Glutamatergic neuron (in vitro differentiated cells): ENCODE data around the gene CYBRD1. TPM values are rescaled to one million over a fixed set of nuclear protein-coding genes. Genes with fewer than 3 reads are reported as not detected.
A peak's percentile ranks its signal among the peaks of the same experiment; 100 is the strongest.

ENCODE experiments used
- DNase-seq: peaks from one replicate; pipeline ENCODE4 v3.0.0; 2022
- H3K27ac Mint-ChIP-seq: one replicate; pipeline ENCODE4 v1.8.0; 2020; ENCODE audit warnings: mild to moderate bottlenecking, mixed read lengths, inconsistent platforms; ENCODE audit not compliant: unreplicated experiment
- H3K27me3 Mint-ChIP-seq: one replicate; pipeline ENCODE4 v1.8.0; 2020; ENCODE audit warnings: mild to moderate bottlenecking, moderate library complexity, mixed read lengths, inconsistent platforms; ENCODE audit not compliant: unreplicated experiment
- H3K36me3 Mint-ChIP-seq: one replicate; pipeline ENCODE4 v1.8.0; 2020; ENCODE audit warnings: mild to moderate bottlenecking, mixed read lengths, inconsistent platforms; ENCODE audit not compliant: unreplicated experiment
- H3K4me1 Mint-ChIP-seq: one replicate; pipeline ENCODE4 v1.8.0; 2020; ENCODE audit warnings: mild to moderate bottlenecking, low read depth, mixed read lengths, inconsistent platforms; ENCODE audit not compliant: unreplicated experiment
- H3K4me3 Mint-ChIP-seq: one replicate; pipeline ENCODE4 v1.8.0; 2020; ENCODE audit warnings: mild to moderate bottlenecking, mixed read lengths, inconsistent platforms; ENCODE audit not compliant: unreplicated experiment
- H3K9me3 Mint-ChIP-seq: one replicate; pipeline ENCODE4 v1.8.0; 2020; ENCODE audit warnings: mild to moderate bottlenecking, moderate library complexity, mixed read lengths, inconsistent platforms; ENCODE audit not compliant: unreplicated experiment
- CTCF ChIP-seq: fragments of 200-600 bp; sonication (generic); IDR thresholded peaks from one replicate; pipeline ENCODE4 v1.5.0; 2021; ENCODE audit not compliant: partially characterized antibody, unreplicated experiment
- long read RNA-seq: library from polyadenylated mRNA; unstranded; transcript quantifications from one replicate; pipeline ENCODE4 v2.0.0, GENCODE V29; 2020; ENCODE audit not compliant: unreplicated experiment
- total RNA-seq: library from RNA; stranded (reverse); fragmentation: NEBNext Ultra II Directional; extraction: Animal tissue kit (Norgen Biotek cat#: 25700); gene quantifications from one replicate; pipeline ENCODE4 v1.2.1, GENCODE V29; 2021; ENCODE audit not compliant: unreplicated experiment

The CYBRD1 gene
- total RNA-seq = 0.54 TPM
- long read RNA-seq = 0 reads

- DNase-seq = peak; percentile 30
- no peak within 1 kb of the TSS for H3K27ac Mint-ChIP-seq
- H3K4me1 Mint-ChIP-seq = no peaks in the 10 kb centered on the region
- no peak for TF ChIP-seq CTCF
- H3K4me3 Mint-ChIP-seq = peak within 1 kb of the TSS; percentile 90
- peaks cover 11% of the 10 kb centered on the region for H3K27me3 Mint-ChIP-seq
- peaks cover 4% of the 10 kb centered on the region for H3K9me3 Mint-ChIP-seq
- no peaks in the 10 kb centered on the region for H3K36me3 Mint-ChIP-seq
Observed at GRCh38 chr2:171522052-171522787, at the start of gene CYBRD1. Gene CYBRD1 (plus strand): TSS chr2:171522474. CDS start chr2:171522546, 72 bp downstream.

GRCh38 chr2:171475979-171476378 is 46.3 kb upstream of the CYBRD1 start:
- Mint-ChIP-seq H3K27ac (no peak overlapping the region), H3K27me3 (no peaks in the 10 kb centered on the region), H3K4me1 (no peaks in the 10 kb centered on the region), H3K4me3 (no peak overlapping the region), H3K9me3 (no peaks in the 10 kb centered on the region), H3K36me3 (no peaks in the 10 kb centered on the region)
- no peak for TF ChIP-seq CTCF
- no peak for DNase-seq

GRCh38 chr2:171478345-171478744 is 43.9 kb upstream of the CYBRD1 start:
- Mint-ChIP-seq H3K36me3 (no peaks in the 10 kb centered on the region), H3K9me3 (no peaks in the 10 kb centered on the region), H3K4me1 (no peaks in the 10 kb centered on the region), H3K27ac (no peak overlapping the region), H3K4me3 (no peak overlapping the region), H3K27me3 (no peaks in the 10 kb centered on the region)
- no peak for TF ChIP-seq CTCF
- no peak for DNase-seq

DNA sequence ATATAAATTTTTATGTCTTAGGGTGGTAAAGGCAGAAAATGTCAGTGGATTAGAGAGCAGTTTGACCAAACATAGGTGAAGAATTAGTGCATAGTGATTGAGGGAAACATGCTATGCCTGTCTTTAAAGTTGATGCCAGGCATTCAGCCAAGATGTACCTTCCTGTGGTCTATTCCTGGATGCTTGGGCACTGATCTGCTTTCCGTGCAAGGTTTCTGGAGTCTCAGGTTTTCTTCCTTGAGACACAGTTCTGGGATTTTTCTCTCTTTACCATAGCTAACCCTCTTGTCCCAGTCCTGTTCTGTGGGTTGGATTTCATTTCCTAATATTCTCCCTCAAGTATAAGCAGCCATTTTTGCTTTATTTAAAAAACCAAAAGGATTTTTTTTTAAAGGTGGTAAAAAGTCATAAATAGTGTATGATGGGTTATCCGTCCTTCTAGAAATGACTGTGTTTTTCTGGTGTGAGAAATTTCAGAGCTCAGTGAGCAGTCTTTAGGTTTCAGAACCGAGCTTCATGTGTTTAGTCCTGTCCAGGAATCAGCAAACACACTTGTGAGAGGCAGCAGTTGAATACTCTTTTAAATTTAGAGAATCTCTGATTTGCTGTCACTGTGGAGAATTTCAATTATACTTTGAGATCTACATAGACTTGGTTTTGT is 43.0 kb upstream of the CYBRD1 start:
- no peak for TF ChIP-seq CTCF
- Mint-ChIP-seq H3K9me3 (no peaks in the 10 kb centered on the region), H3K36me3 (no peaks in the 10 kb centered on the region), H3K27me3 (no peaks in the 10 kb centered on the region), H3K27ac (no peak overlapping the region), H3K4me1 (no peaks in the 10 kb centered on the region), H3K4me3 (no peak overlapping the region)
- DNase-seq = no peak

DNA sequence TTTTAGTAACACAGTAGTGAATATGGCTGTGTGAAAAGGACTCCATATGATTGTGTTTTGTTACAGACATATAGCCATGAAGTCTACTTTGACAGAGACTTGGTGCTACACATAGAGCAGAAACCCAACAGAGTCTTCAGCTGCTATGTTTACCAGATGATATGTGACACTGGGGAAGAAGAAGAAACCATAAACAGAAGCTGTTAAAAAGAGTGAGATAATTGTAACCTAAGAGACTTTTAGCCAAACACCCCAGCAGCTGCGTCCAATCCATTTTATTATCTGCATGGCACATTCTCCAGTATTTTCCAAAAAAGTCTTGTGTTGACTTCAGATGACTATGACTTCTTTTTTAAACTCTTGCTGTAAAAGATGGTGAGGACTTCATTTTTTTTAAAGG is 41.4 kb upstream of the CYBRD1 start:
- no peak for TF ChIP-seq CTCF
- no peaks in the 10 kb centered on the region for H3K27me3 Mint-ChIP-seq
- no peak for DNase-seq
- no peaks in the 10 kb centered on the region for H3K9me3 Mint-ChIP-seq
- no peak overlapping the region for H3K27ac Mint-ChIP-seq
- no peak overlapping the region for H3K4me3 Mint-ChIP-seq
- no peaks in the 10 kb centered on the region for H3K36me3 Mint-ChIP-seq
- no peaks in the 10 kb centered on the region for H3K4me1 Mint-ChIP-seq
